ENCODE results near the gene DNAJB9. TPM values are rescaled to one million over a fixed set of nuclear protein-coding genes. Genes with fewer than 3 reads are reported as not detected.

DNAJB9 gene
- total RNA-seq, 1 experiment from 2014 or later, result 11.1 TPM

DNA sequence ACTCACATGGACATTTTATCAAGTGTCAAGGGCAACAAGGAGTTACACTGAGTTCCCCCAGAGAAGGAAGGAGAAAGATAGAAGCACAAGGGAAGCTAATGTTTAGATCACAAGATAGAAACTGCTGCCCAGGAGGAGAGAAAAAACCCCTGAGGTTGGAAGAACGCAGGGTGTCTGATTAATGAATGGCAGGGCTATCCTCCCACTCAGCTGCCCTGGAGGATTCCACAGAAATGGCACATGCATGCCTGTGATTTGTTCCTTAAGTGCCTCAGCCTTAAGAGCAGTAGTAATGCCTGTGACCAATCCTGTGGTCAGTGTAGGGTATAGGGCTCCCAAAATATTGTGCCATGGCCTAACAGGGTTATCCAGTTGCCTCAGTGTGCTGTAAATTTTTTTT is 20.2 kb downstream of the DNAJB9 start:
- Histone ChIP-seq H3K27me3 (ENCODE audit: control insufficient read depth, insufficient read depth, low read length) (peaks cover 3% of the 10 kb centered on the region; the same call in 1 of the 2 replicates), H3K4me1 (ENCODE audit: control insufficient read depth, insufficient read depth, low read length) (no peaks in the 10 kb centered on the region), H3K36me3 (ENCODE audit: control insufficient read depth, insufficient read depth, low read length) (no peaks in the 10 kb centered on the region), H3K9me3 (ENCODE audit: control insufficient read depth, insufficient read depth, low read depth, low read length) (no peaks in the 10 kb centered on the region), H3K4me3 (ENCODE audit: low read depth in 2 of 2, low read length in 2 of 2) (no peak overlapping the region), H3K27ac (ENCODE audit: low read length) (no peak overlapping the region)
- TF ChIP-seq CTCF (IDR thresholded peaks at IDR 0.05), result no peak
- no peak for TF ChIP-seq REST (IDR thresholded peaks at IDR 0.05; ENCODE audit: insufficient read depth in 1 of 2, low read depth in 2 of 2, low read length in 1 of 2)
- TF ChIP-seq TCF7L2 (IDR thresholded peaks at IDR 0.05; ENCODE audit: low read depth, low read length), result no peak
- TF ChIP-seq SIN3A (IDR thresholded peaks at IDR 0.05; ENCODE audit: borderline replicate concordance, insufficient read depth, low read depth, low read length), result no peak
- no peak for TF ChIP-seq POLR2AphosphoS5 (IDR thresholded peaks at IDR 0.05; ENCODE audit: low read depth, low read length)
- POLR2A ChIA-PET, result no interaction called here
- CTCF ChIA-PET, result no interaction called here
- BruUV-seq (replicated peaks), result no TSS peak
- DNase-seq (ENCODE audit: low read depth, low spot score) (no peak), ATAC-seq (no peak)
- intact Hi-C loops (cut with micrococcal nuclease; ENCODE audit: unreplicated experiment) (no loop called here), in situ Hi-C loops (cut with HindIII; ENCODE audit: low pct_unique_long_range_greater_than_20kb, low sequenced_read_pairs) (no loop called here)

- intact Hi-C loops (cut with micrococcal nuclease; ENCODE audit: unreplicated experiment) (no loop called here), in situ Hi-C loops (cut with HindIII; ENCODE audit: low pct_unique_long_range_greater_than_20kb, low sequenced_read_pairs) (no loop called here)
- CTCF ChIA-PET, result no interaction called here
Observed at GRCh38 chr7:108590606-108591005, 20.9 kb downstream of the DNAJB9 start.

More at GRCh38 chr7:108590606-108591005, 20.9 kb downstream of the DNAJB9 start:
- ATAC-seq (no peak), DNase-seq (ENCODE audit: low read depth, low spot score) (no peak)
- H3K27ac ChIP-seq (ENCODE audit: low read length), result no peak overlapping the region
- POLR2A ChIA-PET, result no interaction called here
- H3K4me1 ChIP-seq (ENCODE audit: control insufficient read depth, insufficient read depth, low read length), result no peaks in the 10 kb centered on the region
- BruUV-seq (replicated peaks), result no TSS peak
- H3K36me3 ChIP-seq (ENCODE audit: control insufficient read depth, insufficient read depth, low read length), result no peaks in the 10 kb centered on the region
- H3K27me3 ChIP-seq (ENCODE audit: control insufficient read depth, insufficient read depth, low read length), result peaks cover 3% of the 10 kb centered on the region; the same call in 1 of the 2 replicates
- no peak overlapping the region for H3K4me3 ChIP-seq (ENCODE audit: low read depth in 2 of 2, low read length in 2 of 2)
- TF ChIP-seq CTCF (IDR thresholded peaks at IDR 0.05) (no peak), SIN3A (IDR thresholded peaks at IDR 0.05; ENCODE audit: borderline replicate concordance, insufficient read depth, low read depth, low read length) (no peak), POLR2AphosphoS5 (IDR thresholded peaks at IDR 0.05; ENCODE audit: low read depth, low read length) (no peak), TCF7L2 (IDR thresholded peaks at IDR 0.05; ENCODE audit: low read depth, low read length) (no peak), REST (IDR thresholded peaks at IDR 0.05; ENCODE audit: insufficient read depth in 1 of 2, low read depth in 2 of 2, low read length in 1 of 2) (no peak)
- no peaks in the 10 kb centered on the region for H3K9me3 ChIP-seq (ENCODE audit: control insufficient read depth, insufficient read depth, low read depth, low read length)
